ENCODE results near the gene TMEM79.

Gene TMEM79

DNA sequence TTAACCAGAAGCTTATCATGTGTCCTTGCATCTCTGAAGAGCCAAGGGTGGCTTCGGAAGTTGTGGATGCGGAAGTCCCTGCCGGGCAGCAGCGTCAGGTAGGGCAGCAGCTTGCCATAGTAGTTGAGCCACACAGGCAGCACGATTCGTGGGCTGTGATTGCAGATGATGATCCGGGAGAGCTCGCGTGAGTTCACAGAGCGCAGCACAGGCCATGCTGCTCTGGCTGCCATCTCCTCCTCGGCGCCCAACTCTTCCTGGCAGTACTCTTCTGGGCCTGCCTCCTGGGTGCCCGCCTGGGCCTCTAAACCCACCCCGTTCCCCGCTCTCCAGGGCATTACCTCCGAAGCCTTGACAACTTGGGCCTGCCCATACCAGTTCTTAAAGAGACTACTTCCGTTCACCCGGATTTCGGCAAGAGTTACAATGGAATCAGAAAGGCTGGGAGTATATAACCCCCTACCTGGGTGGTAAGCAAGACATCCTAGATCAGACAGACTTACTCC, 14.8 kb downstream of the TMEM79 start, which contains the start of gene VHLL:
Gene VHLL (minus strand): TSS at position 456 of the 506 bp plus-strand sequence. CDS start 118 bp downstream, at position 338.
- DNase-seq (ENCODE audit: low read depth, low spot score), result no peak
- H3K4me3 ChIP-seq (ENCODE audit: low read depth, low read length), result no peak within 1 kb of the TSS
- ChIA-PET POLR2A (no interaction called here), CTCF (interaction anchor here (1.4 kb wide), 1 partner anchor 21 kb away, joined by 5 read pairs; no protein-coding TSS in a partner anchor)
- TF ChIP-seq, protein P1, sequence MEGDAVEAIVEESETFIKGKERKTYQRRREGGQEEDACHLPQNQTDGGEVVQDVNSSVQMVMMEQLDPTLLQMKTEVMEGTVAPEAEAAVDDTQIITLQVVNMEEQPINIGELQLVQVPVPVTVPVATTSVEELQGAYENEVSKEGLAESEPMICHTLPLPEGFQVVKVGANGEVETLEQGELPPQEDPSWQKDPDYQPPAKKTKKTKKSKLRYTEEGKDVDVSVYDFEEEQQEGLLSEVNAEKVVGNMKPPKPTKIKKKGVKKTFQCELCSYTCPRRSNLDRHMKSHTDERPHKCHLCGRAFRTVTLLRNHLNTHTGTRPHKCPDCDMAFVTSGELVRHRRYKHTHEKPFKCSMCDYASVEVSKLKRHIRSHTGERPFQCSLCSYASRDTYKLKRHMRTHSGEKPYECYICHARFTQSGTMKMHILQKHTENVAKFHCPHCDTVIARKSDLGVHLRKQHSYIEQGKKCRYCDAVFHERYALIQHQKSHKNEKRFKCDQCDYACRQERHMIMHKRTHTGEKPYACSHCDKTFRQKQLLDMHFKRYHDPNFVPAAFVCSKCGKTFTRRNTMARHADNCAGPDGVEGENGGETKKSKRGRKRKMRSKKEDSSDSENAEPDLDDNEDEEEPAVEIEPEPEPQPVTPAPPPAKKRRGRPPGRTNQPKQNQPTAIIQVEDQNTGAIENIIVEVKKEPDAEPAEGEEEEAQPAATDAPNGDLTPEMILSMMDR (IDR thresholded peaks at IDR 0.05; ENCODE audit: insufficient read depth, low read length, missing control alignments), result no peak

DNA sequence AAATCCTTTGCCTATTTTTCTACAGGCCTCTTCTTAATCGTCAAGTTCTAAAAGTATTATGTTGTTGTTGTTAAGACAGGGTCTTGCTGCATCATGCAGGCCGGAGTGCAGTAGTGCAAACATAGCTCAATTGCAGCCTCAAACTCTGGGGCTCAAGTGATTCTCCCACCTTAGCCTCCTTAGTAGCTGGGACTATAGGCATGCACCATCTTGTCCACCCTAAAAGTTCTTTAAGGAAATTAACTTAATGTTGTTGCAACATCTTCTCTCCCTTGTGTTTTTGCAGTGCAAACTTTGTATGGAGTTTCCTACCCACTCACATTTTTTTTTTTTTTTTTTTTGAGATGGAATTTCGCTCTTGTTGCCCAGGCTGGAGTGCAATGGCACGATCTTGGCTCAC, 19.1 kb downstream of the TMEM79 start:
- TF ChIP-seq, protein P1 (IDR thresholded peaks at IDR 0.05; ENCODE audit: insufficient read depth, low read length, missing control alignments), result no peak
- no peak overlapping the region for H3K4me3 ChIP-seq (ENCODE audit: low read depth, low read length)
- ChIA-PET POLR2A (no interaction called here), CTCF (interaction anchor here (0.7 to 3.9 kb wide), 4 partner anchors 15 to 142 kb away, joined by 3 to 23 read pairs (median 3); no protein-coding TSS in a partner anchor)
- DNase-seq (ENCODE audit: low read depth, low spot score), result no peak

DNA sequence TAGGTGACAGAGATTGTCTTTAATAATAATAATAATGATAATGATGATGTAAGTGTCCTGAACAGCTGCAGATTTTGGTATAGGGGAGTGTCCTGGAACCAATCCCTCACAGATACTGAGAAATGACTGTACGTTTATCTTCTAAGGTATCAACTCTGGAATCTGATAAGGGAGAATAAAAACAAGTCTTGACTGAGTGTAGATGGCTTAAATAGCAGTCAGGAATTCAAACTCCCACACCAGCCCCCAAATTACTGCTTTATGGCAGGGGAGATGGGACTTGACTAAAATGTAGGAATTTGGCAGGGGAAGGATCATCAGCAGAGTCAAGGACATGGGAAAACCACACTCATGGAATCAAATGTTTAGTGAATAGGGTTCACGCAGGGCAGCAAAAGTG, 21.1 kb downstream of the TMEM79 start:
- no peak overlapping the region for H3K4me3 ChIP-seq (ENCODE audit: low read depth, low read length)
- ChIA-PET POLR2A (interaction anchor here (0.6 kb wide), 1 partner anchor 18 kb away, joined by 3 read pairs; no protein-coding TSS in a partner anchor), CTCF (interaction anchor here (2.3 to 3.9 kb wide), 2 partner anchors 13 to 22 kb away, joined by 6 to 23 read pairs; partner anchors contain the start of genes SMG5 and TMEM79)
- TF ChIP-seq, protein P1 (IDR thresholded peaks at IDR 0.05; ENCODE audit: insufficient read depth, low read length, missing control alignments), result no peak
- no peak for DNase-seq (ENCODE audit: low read depth, low spot score)

DNA sequence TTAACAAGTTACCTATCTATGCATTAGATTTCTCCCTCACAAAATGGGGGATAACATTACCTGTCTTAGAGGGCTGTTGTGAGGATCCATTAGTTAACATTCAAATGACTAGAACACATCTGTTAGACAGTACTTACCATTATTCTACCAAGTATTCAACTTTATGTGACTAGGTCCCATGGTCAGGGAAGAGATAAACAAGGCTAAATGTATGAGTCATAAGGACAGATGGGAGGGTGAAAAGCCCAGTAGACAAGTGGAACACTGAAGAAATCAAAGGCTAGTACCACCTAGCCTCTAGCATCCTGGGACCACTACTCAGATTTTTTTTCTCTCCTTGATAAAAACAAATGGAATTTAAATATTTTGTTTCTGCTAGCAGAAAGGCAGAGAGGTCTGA, 24.0 kb downstream of the TMEM79 start:
- peak; percentile 9 for DNase-seq (ENCODE audit: low read depth, low spot score)
- POLR2A ChIA-PET, result no interaction called here
- no peak overlapping the region for H3K4me3 ChIP-seq (ENCODE audit: low read depth, low read length)
- CTCF ChIA-PET, result interaction anchor here (2.0 to 6.5 kb wide), 2 partner anchors 10 to 14 kb away, joined by 12 to 49 read pairs; no protein-coding TSS in a partner anchor
- TF ChIP-seq, protein P1 (IDR thresholded peaks at IDR 0.05; ENCODE audit: insufficient read depth, low read length, missing control alignments), result no peak

DNA sequence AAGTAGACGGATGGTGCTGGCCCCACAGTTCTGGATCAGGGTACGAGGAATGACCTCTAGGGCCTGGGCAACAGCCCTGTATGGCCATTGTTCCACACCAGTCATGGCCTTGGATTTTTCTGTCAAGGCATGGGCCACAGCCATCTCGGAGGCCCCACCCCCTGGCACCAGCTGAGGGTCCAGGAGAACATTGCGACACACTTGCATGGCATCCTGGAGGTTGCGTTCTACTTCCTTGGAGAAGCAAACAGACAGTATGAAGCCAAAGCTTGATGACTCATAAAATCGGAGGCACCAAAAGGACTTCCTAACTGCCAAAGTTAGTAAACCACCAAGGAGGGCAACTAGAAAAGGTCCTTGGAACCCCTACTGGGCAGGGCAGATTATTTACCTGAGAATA, 26.8 kb downstream of the TMEM79 start:
- no peak for DNase-seq (ENCODE audit: low read depth, low spot score)
- TF ChIP-seq, protein P1 (IDR thresholded peaks at IDR 0.05; ENCODE audit: insufficient read depth, low read length, missing control alignments), result no peak
- CTCF ChIA-PET, result interaction anchor here (3.0 to 6.5 kb wide), 2 partner anchors 8 to 10 kb away, joined by 7 to 49 read pairs; no protein-coding TSS in a partner anchor
- no peak overlapping the region for H3K4me3 ChIP-seq (ENCODE audit: low read depth, low read length)
- POLR2A ChIA-PET, result no interaction called here

DNA sequence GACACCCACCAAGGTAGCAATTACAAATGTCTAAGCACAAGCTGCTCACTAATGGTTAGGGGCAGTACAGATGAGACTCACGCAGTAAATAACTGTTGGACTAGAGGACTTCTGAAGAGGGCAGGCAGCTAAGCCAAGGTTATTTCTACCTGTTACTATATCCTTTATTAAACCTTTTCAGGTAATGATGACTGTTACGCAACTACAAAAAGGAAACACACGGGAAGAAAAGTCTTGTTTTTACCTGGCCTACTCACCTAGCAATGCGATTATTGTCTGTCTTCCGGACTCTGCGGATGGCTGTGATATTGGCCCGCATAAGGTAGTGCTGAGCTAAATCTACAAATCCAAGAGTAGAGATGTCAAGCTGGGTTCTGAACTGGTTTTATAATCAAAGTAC, 32.8 kb downstream of the TMEM79 start:
- CTCF ChIA-PET, result interaction anchor here (1.1 to 5.2 kb wide), 7 partner anchors 8 to 43 kb away, joined by 3 to 78 read pairs (median 23); partner anchors contain the start of genes CCT3 and TSACC
- TF ChIP-seq, protein P1 (IDR thresholded peaks at IDR 0.05; ENCODE audit: insufficient read depth, low read length, missing control alignments), result no peak
- DNase-seq (ENCODE audit: low read depth, low spot score), result no peak
- H3K4me3 ChIP-seq (ENCODE audit: low read depth, low read length), result no peak overlapping the region
- POLR2A ChIA-PET, result no interaction called here
